Urinary bladder (tissue), 4 donors: ENCODE measurements around the gene TSTD2. TPM values are rescaled to one million over a fixed set of nuclear protein-coding genes. Genes with fewer than 3 reads are reported as not detected.

Experiments used
- DNase-seq: peaks from one replicate; pipeline ENCODE4 v3.0.0-alpha.2; 2015; ENCODE audit errors: extremely low spot score
- H3K27ac ChIP-seq: one replicate; pipeline ENCODE4 v1.5.1; 2013; ENCODE audit warnings: low read depth, mild to moderate bottlenecking, moderate library complexity
- H3K36me3 ChIP-seq: one replicate; pipeline ENCODE4 v1.6.1; 2013; ENCODE audit warnings: mild to moderate bottlenecking, moderate library complexity; ENCODE audit not compliant: insufficient read depth
- H3K4me1 ChIP-seq: one replicate; pipeline ENCODE4 v1.6.1; 2013; ENCODE audit warnings: mild to moderate bottlenecking, moderate library complexity; ENCODE audit not compliant: insufficient read depth
- H3K4me3 ChIP-seq: one replicate; pipeline ENCODE4 v1.5.1; 2013; ENCODE audit warnings: low read depth, low read length
- WGBS: extraction: QIAGEN DNeasy Blood & Tissue Kit; methylation state at CpG from one replicate; pipeline ENCODE4 v1.1.7; 2013; 5-methylcytosine and 5-hydroxymethylcytosine counted together
- polyA plus RNA-seq: library from polyadenylated mRNA; stranded (reverse); fragments of 200-250 nt; gene quantifications from one replicate; pipeline ENCODE4 v1.2.3, GENCODE V29; 2013
- total RNA-seq: library from RNA; depleted of rRNA; stranded (reverse); fragments of >200 nt; gene quantifications from one replicate; pipeline ENCODE4 v1.2.3, GENCODE V29; 2014
- donor health status: healthy with polysubstance abuse.
- donor health status: healthy.

TSTD2 gene
- total and polyA plus RNA-seq, 2 donors = 14.8 to 23.5 TPM

DNA sequence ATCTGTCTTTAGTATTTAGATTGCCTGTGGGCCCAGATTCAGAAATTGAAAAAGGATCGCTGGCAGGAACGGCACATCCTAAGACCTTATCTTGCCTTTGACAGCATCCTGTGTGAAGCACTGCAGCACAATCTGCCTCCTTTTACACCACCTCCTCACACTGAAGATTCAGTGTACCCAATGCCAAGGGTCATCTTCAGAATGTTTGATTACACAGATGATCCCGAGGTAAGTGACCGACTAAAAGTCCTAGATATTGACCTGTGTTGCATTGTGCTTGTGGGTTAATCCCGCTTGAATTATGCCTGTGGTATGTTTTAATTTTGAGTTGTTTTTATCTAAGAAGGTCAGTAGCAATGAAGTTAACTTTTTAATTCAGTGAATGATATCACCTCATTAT, 14.8 kb upstream of the TSTD2 start:
- WGBS = 95% methylated on average over 5 of the region's 5 CpGs
- Histone ChIP-seq H3K27ac (no peak overlapping the region), H3K4me3 (no peak overlapping the region), H3K36me3 (peaks cover 6% of the 10 kb centered on the region), H3K4me1 (no peaks in the 10 kb centered on the region)
- no peak for DNase-seq

DNA sequence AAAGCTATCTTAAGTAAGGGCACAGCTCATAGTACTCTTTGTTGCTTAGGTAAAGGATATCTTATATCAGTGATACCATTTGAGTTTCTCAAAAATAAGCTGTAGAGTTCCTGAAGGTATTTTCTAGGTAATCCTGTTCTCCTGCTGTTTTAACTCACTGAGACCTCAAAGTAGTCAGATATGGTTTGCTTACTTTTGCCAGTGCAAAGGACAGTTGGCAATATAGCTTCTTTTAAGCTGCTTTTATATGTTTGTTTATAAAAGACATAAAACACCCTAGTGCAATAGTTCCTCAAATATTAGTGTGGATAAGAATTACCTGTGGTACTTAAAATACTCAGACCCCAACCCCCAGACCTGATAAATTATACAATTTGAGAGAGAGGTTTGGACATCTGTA, 12.6 kb upstream of the TSTD2 start:
- H3K27ac ChIP-seq = no peak overlapping the region
- no peak for DNase-seq
- no peaks in the 10 kb centered on the region for H3K4me1 ChIP-seq
- no peak overlapping the region for H3K4me3 ChIP-seq
- peaks cover 3% of the 10 kb centered on the region for H3K36me3 ChIP-seq

DNA sequence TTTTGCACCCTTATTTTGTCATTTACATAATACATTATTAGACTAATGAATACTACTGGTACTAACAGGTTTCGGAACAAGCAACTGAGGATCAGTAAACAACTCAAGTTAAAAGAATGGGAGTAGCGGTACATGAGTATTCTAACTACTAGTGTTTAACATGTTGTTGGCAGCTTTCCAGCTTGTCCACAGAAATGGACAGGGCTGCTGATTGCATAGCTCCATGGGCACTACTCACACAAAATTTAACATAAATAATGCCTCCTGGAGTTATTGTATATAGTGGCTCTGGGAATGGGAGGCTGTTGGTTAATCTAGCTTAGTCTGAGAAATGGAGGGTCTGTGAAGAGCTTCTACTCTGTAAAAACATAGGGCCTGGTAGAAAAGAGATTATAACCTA, 7.2 kb upstream of the TSTD2 start:
- no peak overlapping the region for H3K27ac ChIP-seq
- peaks cover 2% of the 10 kb centered on the region for H3K36me3 ChIP-seq
- no peak overlapping the region for H3K4me3 ChIP-seq
- peaks cover 3% of the 10 kb centered on the region for H3K4me1 ChIP-seq
- no peak for DNase-seq
- 86% methylated on average over 2 of the region's 2 CpGs for WGBS

DNA sequence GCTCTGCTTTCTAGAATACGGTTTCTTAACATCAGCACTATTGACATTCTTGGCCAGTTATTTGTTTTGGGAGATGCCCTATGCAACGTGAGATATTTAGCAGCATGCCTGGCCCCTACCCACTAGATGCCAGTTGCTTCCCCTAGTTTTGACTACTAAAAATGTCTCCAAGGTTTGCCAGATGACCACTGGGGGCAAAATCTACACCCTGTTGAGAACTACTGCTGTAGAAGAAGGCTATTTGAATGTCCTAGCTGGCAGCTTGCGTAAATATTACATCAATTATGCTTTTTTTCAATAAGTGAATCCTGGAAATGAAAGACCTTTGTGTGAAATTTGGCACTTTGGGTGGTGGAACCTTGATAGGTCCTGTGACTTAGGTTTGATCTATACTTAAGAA, 5.5 kb upstream of the TSTD2 start:
- peaks cover 3% of the 10 kb centered on the region for H3K4me1 ChIP-seq
- H3K4me3 ChIP-seq = no peak overlapping the region
- 75% methylated on average over 3 of the region's 3 CpGs for WGBS
- no peak for DNase-seq
- H3K36me3 ChIP-seq = peaks cover 2% of the 10 kb centered on the region
- H3K27ac ChIP-seq = no peak overlapping the region

- Histone ChIP-seq H3K4me3 (no peak overlapping the region), H3K27ac (no peak overlapping the region), H3K36me3 (peaks cover 2% of the 10 kb centered on the region), H3K4me1 (peaks cover 3% of the 10 kb centered on the region)
- 68% methylated on average over 3 of the region's 3 CpGs for WGBS
- DNase-seq = no peak
Observed at GRCh38 chr9:97636903-97637302, 3.7 kb upstream of the TSTD2 start.

GRCh38 chr9:97635026-97635425, 1.9 kb upstream of the TSTD2 start:
- DNase-seq = no peak
- Histone ChIP-seq H3K36me3 (peaks cover 2% of the 10 kb centered on the region), H3K4me3 (no peak overlapping the region), H3K4me1 (peaks cover 3% of the 10 kb centered on the region), H3K27ac (no peak overlapping the region)
- 77% methylated on average over 7 of the region's 7 CpGs for WGBS

DNA sequence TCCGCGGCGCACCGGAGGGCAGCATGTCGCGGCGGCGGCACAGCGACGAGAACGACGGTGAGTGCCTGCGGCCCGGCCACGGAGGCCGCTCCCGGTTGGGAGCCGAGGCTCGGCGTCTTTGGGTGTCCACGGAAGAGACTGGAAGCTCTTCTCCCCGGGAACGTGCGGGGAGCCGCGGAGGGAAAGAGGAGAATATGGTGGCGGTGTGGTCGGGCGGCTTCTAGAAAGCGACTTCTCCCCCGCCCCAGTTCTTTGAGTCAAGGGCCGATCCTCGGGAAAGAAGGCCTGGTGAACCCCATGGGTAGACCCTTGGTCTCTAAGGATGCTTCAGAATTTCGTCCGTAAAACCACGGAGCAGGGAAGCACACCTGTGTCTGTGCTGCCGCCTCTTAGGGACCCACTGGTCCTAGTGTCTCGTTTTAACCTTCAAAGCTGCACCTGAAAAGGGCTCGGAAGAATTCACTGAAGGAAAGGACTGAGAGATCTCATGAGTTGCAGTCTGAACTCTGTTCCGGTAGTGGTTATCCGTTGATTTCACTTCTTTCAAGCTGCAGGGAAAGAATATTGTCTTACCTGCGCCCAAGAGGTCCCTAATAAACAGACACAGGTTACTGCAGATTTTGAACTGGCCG, 807 bp upstream of the TSTD2 start:
- H3K4me3 ChIP-seq = peak overlapping the region; percentile 90
- under 1% methylated on average over 43 of the region's 43 CpGs for WGBS
- DNase-seq = peak; percentile 4
- peak overlapping the region; percentile 91 for H3K27ac ChIP-seq
- H3K4me1 ChIP-seq = peaks cover 3% of the 10 kb centered on the region
- peaks cover 2% of the 10 kb centered on the region for H3K36me3 ChIP-seq

DNA sequence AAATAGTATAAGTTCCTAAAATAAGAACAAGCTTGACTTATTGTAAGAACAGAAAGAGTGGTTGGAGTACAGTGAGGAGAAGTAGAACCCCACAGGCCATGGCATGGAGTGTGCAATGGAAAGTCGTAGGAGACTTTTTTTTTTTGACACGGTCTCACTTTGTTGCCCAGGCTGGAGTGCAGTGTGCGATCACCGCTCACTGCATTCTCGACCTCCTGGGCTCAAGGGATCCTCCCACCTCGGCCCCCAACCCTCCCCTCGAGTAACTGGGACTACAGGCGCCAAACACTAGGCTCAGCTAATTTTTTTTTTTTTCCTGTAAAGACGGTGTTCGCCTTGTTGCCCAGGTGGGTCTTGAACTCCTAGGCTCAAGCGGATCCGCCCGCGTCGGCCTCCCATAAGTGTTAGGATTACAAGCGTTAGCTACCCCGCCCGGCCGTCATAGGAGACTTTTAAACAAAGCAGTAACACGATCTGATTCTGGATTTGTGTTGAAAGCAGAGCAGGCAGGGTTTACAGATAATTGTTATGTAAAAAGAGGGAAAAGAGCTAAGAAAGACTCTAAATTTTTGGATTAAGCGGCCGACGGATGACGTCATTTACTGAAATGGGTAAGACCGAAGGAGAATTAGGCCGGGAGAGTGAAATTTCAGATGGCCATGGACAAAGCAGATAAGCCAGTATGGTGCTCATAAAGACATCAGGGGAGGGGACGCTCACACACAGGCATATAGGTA, 752 bp downstream of the TSTD2 start:
- H3K36me3 ChIP-seq = no peaks in the 10 kb centered on the region
- WGBS = under 1% methylated on average over 27 of the region's 27 CpGs
- peaks cover 3% of the 10 kb centered on the region for H3K4me1 ChIP-seq
- peak overlapping the region; percentile 52 for H3K4me3 ChIP-seq
- DNase-seq = peak; percentile 81
- peak overlapping the region; percentile 97 for H3K27ac ChIP-seq

- H3K36me3 ChIP-seq = peaks cover 2% of the 10 kb centered on the region
- DNase-seq = no peak
- no peak overlapping the region for H3K4me3 ChIP-seq
- no peaks in the 10 kb centered on the region for H3K4me1 ChIP-seq
- H3K27ac ChIP-seq = no peak overlapping the region
Observed at GRCh38 chr9:97630591-97630990, 2.6 kb downstream of the TSTD2 start.

GRCh38 chr9:97629156-97629555, 4.0 kb downstream of the TSTD2 start:
- Histone ChIP-seq H3K27ac (no peak overlapping the region), H3K36me3 (peaks cover 2% of the 10 kb centered on the region), H3K4me1 (no peaks in the 10 kb centered on the region), H3K4me3 (no peak overlapping the region)
- DNase-seq = no peak

- 81% methylated on average over 3 of the region's 3 CpGs for WGBS
- Histone ChIP-seq H3K4me3 (no peak overlapping the region), H3K27ac (no peak overlapping the region), H3K4me1 (no peaks in the 10 kb centered on the region), H3K36me3 (peaks cover 2% of the 10 kb centered on the region)
- DNase-seq = no peak
Observed at GRCh38 chr9:97628668-97629067, 4.5 kb downstream of the TSTD2 start.

- 65% methylated on average over 5 of the region's 5 CpGs for WGBS
Observed at GRCh38 chr9:97627624-97628023, 5.5 kb downstream of the TSTD2 start.

GRCh38 chr9:97625620-97626019, 7.5 kb downstream of the TSTD2 start:
- peaks cover 2% of the 10 kb centered on the region for H3K36me3 ChIP-seq
- WGBS = 61% methylated on average over 3 of the region's 3 CpGs
- H3K4me3 ChIP-seq = no peak overlapping the region
- DNase-seq = no peak
- H3K27ac ChIP-seq = no peak overlapping the region
- no peaks in the 10 kb centered on the region for H3K4me1 ChIP-seq

More at GRCh38 chr9:97627624-97628023, 5.5 kb downstream of the TSTD2 start:
- no peak overlapping the region for H3K4me3 ChIP-seq
- peaks cover 2% of the 10 kb centered on the region for H3K36me3 ChIP-seq
- H3K27ac ChIP-seq = no peak overlapping the region
- no peaks in the 10 kb centered on the region for H3K4me1 ChIP-seq
- DNase-seq = no peak

GRCh38 chr9:97623946-97624345, 9.2 kb downstream of the TSTD2 start:
- Histone ChIP-seq H3K4me1 (no peaks in the 10 kb centered on the region), H3K27ac (no peak overlapping the region), H3K36me3 (peaks cover 5% of the 10 kb centered on the region), H3K4me3 (no peak overlapping the region)
- DNase-seq = no peak
- 97% methylated on average over 1 of the region's 1 CpG for WGBS
